ENCODE measurements around the gene CCSER2. TPM values are rescaled to one million over a fixed set of nuclear protein-coding genes. Genes with fewer than 3 reads are reported as not detected.
"Not testable (repeated sequence)": the region's sequence is repeated elsewhere in the genome, so short reads cannot be mapped to it uniquely, and the experiment has no call there.

CCSER2 gene
- 10 to 100 TPM; 69.8 to 73.5 TPM for total RNA-seq

GRCh38 chr10:84328418-84329195, at the start of gene CCSER2:
Gene CCSER2 (plus strand): TSS chr10:84328589. CDS start chr10:84371053, 42,464 bp downstream.
- CTCF ChIA-PET, result interaction anchor here (0.7 to 3.1 kb wide), 11 partner anchors 13 to 208 kb away, joined by 3 to 29 read pairs (median 3); no protein-coding TSS in a partner anchor
- Mint-ChIP-seq H3K4me1 (ENCODE audit: low read depth) (peaks cover 30% of the 10 kb centered on the region), H3K4me3 (peak within 1 kb of the TSS; percentile 88), H3K36me3 (peaks cover 11% of the 10 kb centered on the region), H3K27ac (peak within 1 kb of the TSS; percentile 98), H3K9me3 (no peaks in the 10 kb centered on the region), H3K27me3 (no peaks in the 10 kb centered on the region)
- POLR2A ChIA-PET, result interaction anchor here (0.6 to 1.7 kb wide), 8 partner anchors 9 to 206 kb away, joined by 3 to 10 read pairs (median 4); partner anchors contain the start of gene GHITM
- peak; percentile 98 for DNase-seq
- intact Hi-C loops (cut with micrococcal nuclease), result loop anchor here (1.0 to 2.0 kb wide), 6 partner anchors 20 to 209 kb away; partner anchors contain the start of gene GHITM

- H3K36me3 Mint-ChIP-seq; H3K9me3 Mint-ChIP-seq; intact Hi-C loops (cut with micrococcal nuclease); H3K4me3 Mint-ChIP-seq; H3K27me3 Mint-ChIP-seq; H3K4me1 Mint-ChIP-seq (ENCODE audit: low read depth); DNase-seq; POLR2A ChIA-PET; H3K27ac Mint-ChIP-seq: not testable (repeated sequence)
- CTCF ChIA-PET, result interaction anchor here (1.7 kb wide), 1 partner anchor 13 kb away, joined by 4 read pairs; no protein-coding TSS in a partner anchor
These were observed 48.4 kb upstream of the CCSER2 start for GRCh38 chr10:84279876-84280475.

- CTCF ChIA-PET, result no interaction called here
- no peak overlapping the region for H3K4me3 Mint-ChIP-seq
- H3K27me3 Mint-ChIP-seq, result no peaks in the 10 kb centered on the region
- H3K27ac Mint-ChIP-seq, result no peak overlapping the region
- intact Hi-C loops (cut with micrococcal nuclease), result no loop called here
- H3K9me3 Mint-ChIP-seq, result no peaks in the 10 kb centered on the region
- H3K36me3 Mint-ChIP-seq, result no peaks in the 10 kb centered on the region
- POLR2A ChIA-PET, result no interaction called here
- DNase-seq, result no peak
- H3K4me1 Mint-ChIP-seq (ENCODE audit: low read depth), result no peaks in the 10 kb centered on the region
These were observed 41.7 kb upstream of the CCSER2 start for GRCh38 chr10:84286695-84287094.

GRCh38 chr10:84288151-84288550, 40.2 kb upstream of the CCSER2 start:
- no peak for DNase-seq
- Mint-ChIP-seq H3K36me3 (no peaks in the 10 kb centered on the region), H3K27me3 (no peaks in the 10 kb centered on the region), H3K9me3 (no peaks in the 10 kb centered on the region), H3K4me1 (ENCODE audit: low read depth) (peaks cover under 1% of the 10 kb centered on the region), H3K27ac (no peak overlapping the region), H3K4me3 (no peak overlapping the region)
- POLR2A ChIA-PET, result no interaction called here
- intact Hi-C loops (cut with micrococcal nuclease), result no loop called here
- CTCF ChIA-PET, result interaction anchor here (1.0 to 1.8 kb wide), 3 partner anchors 11 to 252 kb away, joined by 3 to 5 read pairs (median 5); no protein-coding TSS in a partner anchor

- Mint-ChIP-seq H3K9me3 (no peaks in the 10 kb centered on the region), H3K4me1 (ENCODE audit: low read depth) (peaks cover 15% of the 10 kb centered on the region), H3K27ac (no peak overlapping the region), H3K27me3 (no peaks in the 10 kb centered on the region), H3K36me3 (no peaks in the 10 kb centered on the region), H3K4me3 (no peak overlapping the region)
- POLR2A ChIA-PET, result no interaction called here
- intact Hi-C loops (cut with micrococcal nuclease), result loop anchor here (2.0 kb wide), 1 partner anchor 23 kb away; no protein-coding TSS in a partner anchor
- DNase-seq, result no peak
- CTCF ChIA-PET, result interaction anchor here (1.1 to 1.8 kb wide), 4 partner anchors 22 to 251 kb away, joined by 3 to 5 read pairs (median 4); no protein-coding TSS in a partner anchor
These were observed 38.7 kb upstream of the CCSER2 start for GRCh38 chr10:84289521-84290200.

- CTCF ChIA-PET, result interaction anchor here (1.2 kb wide), 1 partner anchor 140 kb away, joined by 3 read pairs; no protein-coding TSS in a partner anchor
- intact Hi-C loops (cut with micrococcal nuclease), result loop anchor here (2.0 kb wide), 1 partner anchor 23 kb away; no protein-coding TSS in a partner anchor
- no peak overlapping the region for H3K4me3 Mint-ChIP-seq
These were observed 38.2 kb upstream of the CCSER2 start for GRCh38 chr10:84290235-84290634.

GRCh38 chr10:84291384-84291783, 37.0 kb upstream of the CCSER2 start:
- Mint-ChIP-seq H3K27ac (no peak overlapping the region), H3K9me3 (no peaks in the 10 kb centered on the region), H3K36me3 (no peaks in the 10 kb centered on the region), H3K27me3 (no peaks in the 10 kb centered on the region), H3K4me3 (no peak overlapping the region), H3K4me1 (ENCODE audit: low read depth) (peaks cover 20% of the 10 kb centered on the region)
- intact Hi-C loops (cut with micrococcal nuclease), result loop anchor here (2.0 kb wide), 1 partner anchor 25 kb away; no protein-coding TSS in a partner anchor
- ChIA-PET CTCF (interaction anchor here (1.1 kb wide), 1 partner anchor 246 kb away, joined by 4 read pairs; no protein-coding TSS in a partner anchor), POLR2A (no interaction called here)
- DNase-seq, result no peak

More at GRCh38 chr10:84290235-84290634, 38.2 kb upstream of the CCSER2 start:
- no peak for DNase-seq
- Mint-ChIP-seq H3K4me1 (ENCODE audit: low read depth) (peaks cover 20% of the 10 kb centered on the region), H3K36me3 (no peaks in the 10 kb centered on the region), H3K27ac (no peak overlapping the region), H3K9me3 (no peaks in the 10 kb centered on the region), H3K27me3 (no peaks in the 10 kb centered on the region)
- POLR2A ChIA-PET, result no interaction called here

GRCh38 chr10:84292502-84292901, 35.9 kb upstream of the CCSER2 start:
- H3K9me3 Mint-ChIP-seq, result no peaks in the 10 kb centered on the region
- peaks cover 20% of the 10 kb centered on the region for H3K4me1 Mint-ChIP-seq (ENCODE audit: low read depth)
- CTCF ChIA-PET, result interaction anchor here (1.1 kb wide), 1 partner anchor 244 kb away, joined by 4 read pairs; no protein-coding TSS in a partner anchor
- POLR2A ChIA-PET, result interaction anchor here (0.6 kb wide), 1 partner anchor 37 kb away, joined by 3 read pairs; no protein-coding TSS in a partner anchor
- DNase-seq, result no peak
- H3K4me3 Mint-ChIP-seq, result no peak overlapping the region
- H3K36me3 Mint-ChIP-seq, result no peaks in the 10 kb centered on the region
- H3K27me3 Mint-ChIP-seq, result no peaks in the 10 kb centered on the region
- intact Hi-C loops (cut with micrococcal nuclease), result no loop called here
- no peak overlapping the region for H3K27ac Mint-ChIP-seq

- peaks cover 20% of the 10 kb centered on the region for H3K4me1 Mint-ChIP-seq (ENCODE audit: low read depth)
- no peaks in the 10 kb centered on the region for H3K9me3 Mint-ChIP-seq
- intact Hi-C loops (cut with micrococcal nuclease), result loop anchor here (1.0 kb wide), 3 partner anchors 15 to 41 kb away; no protein-coding TSS in a partner anchor
- H3K27me3 Mint-ChIP-seq, result peaks cover 3% of the 10 kb centered on the region
- DNase-seq, result no peak
- POLR2A ChIA-PET, result interaction anchor here (1.0 to 1.1 kb wide), 2 partner anchors 35 to 41 kb away, joined by 4 read pairs; no protein-coding TSS in a partner anchor
- no peak overlapping the region for H3K27ac Mint-ChIP-seq
- no peaks in the 10 kb centered on the region for H3K36me3 Mint-ChIP-seq
- H3K4me3 Mint-ChIP-seq, result no peak overlapping the region
- CTCF ChIA-PET, result interaction anchor here (1.0 to 1.1 kb wide), 2 partner anchors 25 to 137 kb away, joined by 3 to 5 read pairs; no protein-coding TSS in a partner anchor
These were observed 35.2 kb upstream of the CCSER2 start for GRCh38 chr10:84293171-84293570.

GRCh38 chr10:84293574-84294016, 34.8 kb upstream of the CCSER2 start:
- H3K36me3 Mint-ChIP-seq, result no peaks in the 10 kb centered on the region
- intact Hi-C loops (cut with micrococcal nuclease), result loop anchor here (1.0 kb wide), 3 partner anchors 15 to 41 kb away; no protein-coding TSS in a partner anchor
- ChIA-PET CTCF (interaction anchor here (1.0 to 1.1 kb wide), 2 partner anchors 26 to 137 kb away, joined by 3 to 5 read pairs; no protein-coding TSS in a partner anchor), POLR2A (interaction anchor here (1.0 to 1.1 kb wide), 2 partner anchors 34 to 41 kb away, joined by 4 read pairs; no protein-coding TSS in a partner anchor)
- no peak overlapping the region for H3K27ac Mint-ChIP-seq
- peaks cover 20% of the 10 kb centered on the region for H3K4me1 Mint-ChIP-seq (ENCODE audit: low read depth)
- DNase-seq, result peak; percentile 66
- peaks cover 4% of the 10 kb centered on the region for H3K27me3 Mint-ChIP-seq
- no peaks in the 10 kb centered on the region for H3K9me3 Mint-ChIP-seq
- H3K4me3 Mint-ChIP-seq, result no peak overlapping the region

GRCh38 chr10:84294766-84295447, 33.5 kb upstream of the CCSER2 start:
- no peaks in the 10 kb centered on the region for H3K36me3 Mint-ChIP-seq
- intact Hi-C loops (cut with micrococcal nuclease), result no loop called here
- ChIA-PET CTCF (no interaction called here), POLR2A (no interaction called here)
- peaks cover 20% of the 10 kb centered on the region for H3K4me1 Mint-ChIP-seq (ENCODE audit: low read depth)
- no peaks in the 10 kb centered on the region for H3K9me3 Mint-ChIP-seq
- H3K27me3 Mint-ChIP-seq, result peaks cover 4% of the 10 kb centered on the region
- H3K4me3 Mint-ChIP-seq, result no peak overlapping the region
- H3K27ac Mint-ChIP-seq, result no peak overlapping the region
- peak; percentile 35 for DNase-seq

Data from activated CD4-positive, alpha-beta memory T cell treated with anti-CD3 and anti-CD28 coated beads for 36 hours (primary cell).